B cell (primary cell): Measurements from ENCODE around the gene SLC4A5. TPM values are rescaled to one million over a fixed set of nuclear protein-coding genes. Genes with fewer than 3 reads are reported as not detected.

ENCODE experiments used
- ATAC-seq: fragments of 200-7000 bp; cut with Tn5 transposase; one replicate; pipeline ENCODE4 v1.10.0; 2021; ENCODE audit warnings: low read depth, mild to moderate bottlenecking, moderate number of reproducible peaks, moderate library complexity
- CTCF ChIA-PET: fragments of 350-600 bp; sonication (Branson Sonifier 250); formaldehyde crosslinking; loops from one replicate; lab custom pipeline; 2021; ENCODE audit warnings: antibody characterized with exemption, inconsistent platforms; lab: Charles Lee
- POLR2A ChIA-PET: fragments of 350-600 bp; sonication (Branson Sonifier 250); formaldehyde crosslinking; loops from one replicate; lab custom pipeline; 2021; ENCODE audit warnings: antibody characterized with exemption; lab: Charles Lee
- DNase-seq: peaks from one replicate; pipeline ENCODE4 v3.0.0; 2013
- H2AFZ ChIP-seq: 2 replicates; pipeline ENCODE4 v1.6.1; 2012; ENCODE audit warnings: mild to moderate bottlenecking, low read depth, low read length; ENCODE audit not compliant: insufficient read depth, poor library complexity, severe bottlenecking
- H3K27ac ChIP-seq, 2 donors: 1 replicate in 1 of 2; 2 replicates in 1 of 2; pipeline ENCODE4 v1.5.1; 2012 to 2013; ENCODE audit warnings: low read length in 2 of 2, mild to moderate bottlenecking in 2 of 2, moderate library complexity in 1 of 2
- H3K27me3 ChIP-seq, 4 experiments: fragments of 200-600 bp in 1 of 4; sonication (generic) in 1 of 4; replicated peaks in 1 of 4; 1 replicate in 2 of 4; 2 replicates in 2 of 4; pipeline versions ENCODE4 v1.6.1 to v1.7.0; 2013 to 2016; ENCODE audit warnings: low read length in 3 of 4, mild to moderate bottlenecking in 2 of 4, mixed read lengths in 1 of 4, moderate library complexity in 1 of 4; ENCODE audit not compliant: insufficient read depth in 4 of 4, control insufficient read depth in 3 of 4; ENCODE audit errors: control extremely low read depth in 1 of 4
- H3K36me3 ChIP-seq, 2 experiments: replicated peaks in 1 of 2; 1 replicate in 1 of 2; 2 replicates in 1 of 2; pipeline versions ENCODE4 v1.6.1 to v1.7.1; 2013; ENCODE audit warnings: low read length in 1 of 2; ENCODE audit not compliant: insufficient read depth in 2 of 2, control insufficient read depth in 1 of 2; ENCODE audit errors: control extremely low read depth in 1 of 2, extremely low read depth in 1 of 2
- H3K4me1 ChIP-seq, 2 donors: fragments of 200-600 bp in 1 of 2; sonication (generic) in 1 of 2; 1 replicate in 1 of 2; 2 replicates in 1 of 2; pipeline versions ENCODE4 v1.5.1 to v1.6.1; 2013 to 2017; ENCODE audit warnings: low read length in 2 of 2; ENCODE audit not compliant: control insufficient read depth in 2 of 2, insufficient read depth in 2 of 2
- H3K4me2 ChIP-seq: replicated peaks from 2 replicates; pipeline ENCODE3; 2012; ENCODE audit warnings: mild to moderate bottlenecking, low read depth, low read length; ENCODE audit not compliant: poor library complexity, severe bottlenecking
- H3K4me3 ChIP-seq, 5 experiments: fragments of 200-600 bp in 1 of 5; sonication (generic) in 1 of 5; 1 replicate in 3 of 5; 2 replicates in 2 of 5; pipeline versions ENCODE4 v1.5.1 to v1.7.0; 2011 to 2016; ENCODE audit warnings: low read length in 4 of 5, mild to moderate bottlenecking in 4 of 5, low read depth in 2 of 5, control low read depth in 1 of 5, moderate library complexity in 1 of 5; ENCODE audit not compliant: insufficient read depth in 1 of 5; ENCODE audit errors: control extremely low read depth in 1 of 5, extremely low read depth in 1 of 5
- H3K79me2 ChIP-seq: fragments of 200-600 bp; sonication (generic); one replicate; pipeline ENCODE4 v1.6.0; 2016; ENCODE audit warnings: low read length; ENCODE audit not compliant: control insufficient read depth, insufficient read depth
- H3K9ac ChIP-seq: fragments of 200-600 bp; sonication (generic); 2 replicates; pipeline ENCODE4 v1.6.1; 2017; ENCODE audit warnings: mild to moderate bottlenecking, low read length, moderate library complexity
- H3K9me3 ChIP-seq, 3 donors: one replicate each; pipeline versions ENCODE4 v1.6.1 to v1.7.1; 2013; ENCODE audit warnings: low read length in 2 of 3; ENCODE audit not compliant: control insufficient read depth in 2 of 3, insufficient read depth in 1 of 3; ENCODE audit errors: control extremely low read depth in 1 of 3
- H4K20me1 ChIP-seq: 2 replicates; pipeline ENCODE4 v1.6.0; 2012; ENCODE audit warnings: mild to moderate bottlenecking, low read length; ENCODE audit not compliant: insufficient read depth, control insufficient read depth, poor library complexity, severe bottlenecking
- H3K27ac Mint-ChIP-seq: one replicate; pipeline ENCODE4 v1.8.0; 2021; ENCODE audit warnings: mixed read lengths
- H3K27me3 Mint-ChIP-seq: one replicate; pipeline ENCODE4 v1.8.0; 2021; ENCODE audit warnings: mixed read lengths
- H3K4me1 Mint-ChIP-seq: one replicate; pipeline ENCODE4 v1.8.0; 2021; ENCODE audit warnings: mixed read lengths
- H3K4me3 Mint-ChIP-seq: one replicate; pipeline ENCODE4 v1.8.0; 2021; ENCODE audit warnings: mixed read lengths
- H3K9me3 Mint-ChIP-seq: one replicate; pipeline ENCODE4 v1.8.0; 2022; ENCODE audit warnings: mixed read lengths; ENCODE audit not compliant: insufficient read depth
- CTCF ChIP-seq: fragments of 200-600 bp; IDR thresholded peaks from one replicate; pipeline ENCODE4 v1.8.0; 2022; ENCODE audit warnings: antibody characterized with exemption, mild to moderate bottlenecking
- EZH2 ChIP-seq: IDR thresholded peaks from 2 replicates; pipeline ENCODE4 v1.6.1; 2012; ENCODE audit warnings: borderline replicate concordance, low read depth, mild to moderate bottlenecking, moderate library complexity, low read length; ENCODE audit not compliant: insufficient read depth, poor library complexity, severe bottlenecking
- WGBS: methylation state at CpG from one replicate; pipeline ENCODE4 v1.1.5; 2013; ENCODE audit warnings: missing lambda C conversion rate; ENCODE audit not compliant: insufficient coverage; 5-methylcytosine and 5-hydroxymethylcytosine counted together
- intact Hi-C: fragments of 100-400 bp; cut with micrococcal nuclease; formaldehyde crosslinking; loops from one replicate; pipeline ENCODE4 v1.10.0; 2022
- polyA plus RNA-seq: library from polyadenylated mRNA; depleted of rRNA; stranded (reverse); fragments of >200 nt; gene quantifications from 2 replicates; pipeline ENCODE4 v1.2.3, GENCODE V29; 2012
- total RNA-seq, 2 donors: library from RNA; stranded (reverse); fragments of 120-200 nt in 1 of 2; gene quantifications; 1 replicate in 1 of 2; 2 replicates in 1 of 2; pipeline versions ENCODE4 v1.2.3 to v1.2.4, GENCODE V29; 2013 to 2022

SLC4A5 gene
- total and polyA plus RNA-seq, 2 donors (not counting 1 experiment from before 2014, with no cell fraction given), result 3.3 to 9.7 TPM

- Mint-ChIP-seq H3K4me1 (peaks cover 32% of the 10 kb centered on the region), H3K27me3 (no peaks in the 10 kb centered on the region), H3K4me3 (peak overlapping the region; percentile 44), H3K27ac (peak overlapping the region; percentile 74), H3K9me3 (no peaks in the 10 kb centered on the region)
- Histone ChIP-seq H3K4me3 (peak overlapping the region in 1 of 5 experiments; percentile 5), H3K9ac (peak overlapping the region; percentile 38), H4K20me1 (no peaks in the 10 kb centered on the region), H3K79me2 (peaks cover 93% of the 10 kb centered on the region), H3K9me3 (no peaks in the 10 kb centered on the region), H2AFZ (peak overlapping the region; percentile 82), H3K27me3 (no peaks in the 10 kb centered on the region), H3K27ac (peak overlapping the region; percentile 76 to 80), H3K4me1 (peaks cover 24 to 26% of the 10 kb centered on the region in 2 donors), H3K36me3 (peaks cover 4 to 11% of the 10 kb centered on the region in 2 experiments), H3K4me2 (peak overlapping the region; percentile 67)
- TF ChIP-seq CTCF (no peak), EZH2 (no peak)
- peak; percentile 29 for ATAC-seq
- peak; percentile 26 for DNase-seq
- ChIA-PET POLR2A (interaction anchor here (0.7 to 3.7 kb wide), 3 partner anchors 20 to 27 kb away, joined by 3 to 26 read pairs (median 4); partner anchors contain the start of gene MOB1A), CTCF (interaction anchor here (0.5 to 3.7 kb wide), 9 partner anchors 10 to 431 kb away, joined by 3 to 16 read pairs (median 8); partner anchors contain the start of gene MOB1A)
- intact Hi-C loops, result loop anchor here (5.0 kb wide), 1 partner anchor 38 kb away; no protein-coding TSS in a partner anchor
- WGBS, result 12% methylated on average over 4 of the region's 6 CpGs
Measured at GRCh38 chr2:74205596-74205995, 137.6 kb downstream of the SLC4A5 start.

DNA sequence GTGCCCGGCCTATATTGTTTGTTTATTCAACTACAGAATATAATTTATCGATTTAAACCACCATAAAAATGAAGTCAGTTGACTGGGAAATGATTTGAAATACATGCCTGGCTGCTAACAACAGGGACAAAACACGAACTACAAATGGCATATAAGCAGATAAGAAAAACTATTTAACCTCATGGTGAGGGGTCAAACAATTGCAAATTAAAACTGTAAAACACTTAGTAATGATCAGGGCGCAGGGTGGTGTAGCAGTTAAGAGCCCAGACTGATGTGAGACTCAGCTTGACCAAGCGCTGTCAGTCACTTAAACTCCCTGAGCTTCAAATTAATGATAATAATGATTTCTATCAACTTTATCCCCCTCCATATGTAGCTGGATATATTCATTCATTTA is 138.1 kb downstream of the SLC4A5 start:
- peaks cover 96% of the 10 kb centered on the region for H3K79me2 ChIP-seq
- DNase-seq (no peak), ATAC-seq (no peak)
- H3K4me2 ChIP-seq, result peak overlapping the region; percentile 67
- H3K36me3 ChIP-seq, result peaks cover 4 to 9% of the 10 kb centered on the region in 2 experiments
- H3K27ac ChIP-seq, result no peak overlapping the region
- no peak overlapping the region for H3K4me3 Mint-ChIP-seq
- H3K4me1 Mint-ChIP-seq, result peaks cover 36% of the 10 kb centered on the region
- ChIA-PET CTCF (interaction anchor here (0.9 to 3.7 kb wide), 8 partner anchors 10 to 297 kb away, joined by 3 to 16 read pairs (median 6); partner anchors contain the start of gene MOB1A), POLR2A (interaction anchor here (1.2 to 3.7 kb wide), 2 partner anchors 23 to 26 kb away, joined by 4 to 26 read pairs; partner anchors contain the start of gene MOB1A)
- H3K27me3 ChIP-seq, result no peaks in the 10 kb centered on the region
- H3K4me1 ChIP-seq, result peaks cover 27 to 28% of the 10 kb centered on the region in 2 donors
- no peak for TF ChIP-seq EZH2
- no peak for TF ChIP-seq CTCF
- H3K4me3 ChIP-seq, result no peak overlapping the region
- no CpG with 5 or more reads among the region's 5 CpGs for WGBS
- no peaks in the 10 kb centered on the region for H3K27me3 Mint-ChIP-seq
- no peaks in the 10 kb centered on the region for H4K20me1 ChIP-seq
- H2AFZ ChIP-seq, result no peak overlapping the region
- H3K9me3 Mint-ChIP-seq, result no peaks in the 10 kb centered on the region
- peak overlapping the region; percentile 12 for H3K27ac Mint-ChIP-seq
- H3K9ac ChIP-seq, result no peak overlapping the region
- intact Hi-C loops, result loop anchor here (5.0 kb wide), 1 partner anchor 38 kb away; no protein-coding TSS in a partner anchor
- no peaks in the 10 kb centered on the region for H3K9me3 ChIP-seq
